ENCODE measurements around the gene PTPN9. TPM values are rescaled to one million over a fixed set of nuclear protein-coding genes. Genes with fewer than 3 reads are reported as not detected.

PTPN9 gene
- total and polyA plus RNA-seq, 2 of the 13 experiments (the other 11 are each of a cell fraction or from before 2014, with no cell fraction given), result 16.6 to 19.9 TPM

- TF ChIP-seq CC2D1A (CRISPR knock-in tag; IDR thresholded peaks at IDR 0.05) (no peak), HNRNPUL1 (IDR thresholded peaks at IDR 0.05; ENCODE audit: low read depth, low read length) (no peak), SOX13 (IDR thresholded peaks at IDR 0.05) (no peak), SOX13 (CRISPR knock-in tag; conservative IDR thresholded peaks at IDR 0.05 in 1 of 2, IDR thresholded peaks at IDR 0.05 in 1 of 2) (peak in 1 of 2 experiments; percentile 30; a peak in 1 of 4 replicates), FOXP1 (IDR thresholded peaks at IDR 0.05) (no peak), FOXP1 (CRISPR knock-in tag; IDR thresholded peaks at IDR 0.05) (no peak), HMG20A (CRISPR knock-in tag; IDR thresholded peaks at IDR 0.05; ENCODE audit: borderline replicate concordance) (no peak), MAZ (IDR thresholded peaks at IDR 0.05; ENCODE audit: borderline replicate concordance, low read depth, low read length) (no peak; the same call in 1 of the 2 replicates), MAZ (CRISPR knock-in tag; IDR thresholded peaks at IDR 0.05; ENCODE audit: low read depth) (no peak; the same call in 1 of the 2 replicates), MED8 (CRISPR knock-in tag; IDR thresholded peaks at IDR 0.05; ENCODE audit: insufficient replicate concordance) (no peak), ZNF276 (CRISPR knock-in tag; IDR thresholded peaks at IDR 0.05; ENCODE audit: low read depth) (no peak), SKI (IDR thresholded peaks at IDR 0.05; ENCODE audit: partially characterized antibody) (peak; percentile 25), EHMT2 (IDR thresholded peaks at IDR 0.05; ENCODE audit: borderline replicate concordance, low read depth, low read length) (no peak), ZFP62 (CRISPR knock-in tag; IDR thresholded peaks at IDR 0.05) (no peak), TP53 (CRISPR knock-in tag; conservative IDR thresholded peaks at IDR 0.05) (no peak), TARDBP (CRISPR knock-in tag; IDR thresholded peaks at IDR 0.05) (0 out of 2 replicates have a peak, but pooled peaks have one; percentile 12), SAFB2 (CRISPR knock-in tag; IDR thresholded peaks at IDR 0.05; ENCODE audit: borderline replicate concordance, low read depth) (no peak), ZNF574 (CRISPR knock-in tag; IDR thresholded peaks at IDR 0.05) (peak; percentile 33; the same call in 1 of the 2 replicates), ZBTB46 (CRISPR knock-in tag; IDR thresholded peaks at IDR 0.05; ENCODE audit: borderline replicate concordance) (no peak), ZNF589 (CRISPR knock-in tag; conservative IDR thresholded peaks at IDR 0.05) (no peak)
- TF ChIP-seq, protein P1, sequence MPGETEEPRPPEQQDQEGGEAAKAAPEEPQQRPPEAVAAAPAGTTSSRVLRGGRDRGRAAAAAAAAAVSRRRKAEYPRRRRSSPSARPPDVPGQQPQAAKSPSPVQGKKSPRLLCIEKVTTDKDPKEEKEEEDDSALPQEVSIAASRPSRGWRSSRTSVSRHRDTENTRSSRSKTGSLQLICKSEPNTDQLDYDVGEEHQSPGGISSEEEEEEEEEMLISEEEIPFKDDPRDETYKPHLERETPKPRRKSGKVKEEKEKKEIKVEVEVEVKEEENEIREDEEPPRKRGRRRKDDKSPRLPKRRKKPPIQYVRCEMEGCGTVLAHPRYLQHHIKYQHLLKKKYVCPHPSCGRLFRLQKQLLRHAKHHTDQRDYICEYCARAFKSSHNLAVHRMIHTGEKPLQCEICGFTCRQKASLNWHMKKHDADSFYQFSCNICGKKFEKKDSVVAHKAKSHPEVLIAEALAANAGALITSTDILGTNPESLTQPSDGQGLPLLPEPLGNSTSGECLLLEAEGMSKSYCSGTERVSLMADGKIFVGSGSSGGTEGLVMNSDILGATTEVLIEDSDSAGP (CRISPR knock-in tag; IDR thresholded peaks at IDR 0.05; ENCODE audit: borderline replicate concordance), result 0 out of 2 replicates have a peak, but pooled peaks have one; percentile 2
Measured at GRCh38 chr15:75578948-75579920, at the start of gene PTPN9 (continued).

All from HepG2 (cell line).